ENCODE data around the gene OR7G1.
"Not testable (repeated sequence)": the region's sequence is repeated elsewhere in the genome, so short reads cannot be mapped to it uniquely, and the experiment has no call there.

The OR7G1 gene

DNA sequence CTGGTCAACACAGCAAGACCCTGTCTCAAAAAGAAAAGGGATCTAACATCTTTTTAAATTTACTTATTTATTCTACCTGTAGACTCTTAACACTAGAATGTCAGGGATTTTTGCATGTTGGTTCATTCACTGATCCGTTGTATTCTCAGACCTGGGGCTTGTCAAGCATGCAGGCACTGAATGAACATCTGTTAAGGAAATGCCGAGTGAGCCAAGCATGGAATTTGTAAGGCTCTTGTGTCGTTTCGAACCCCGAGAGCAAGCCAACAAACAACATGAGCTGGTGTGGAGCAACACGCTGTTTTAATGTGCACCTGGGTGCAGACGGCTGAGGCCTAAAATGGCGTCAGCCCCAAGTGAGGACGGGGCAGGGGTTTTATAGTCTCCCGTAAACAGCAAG is 38.7 kb downstream of the OR7G1 start:
- DNase-seq, result no peak

DNA sequence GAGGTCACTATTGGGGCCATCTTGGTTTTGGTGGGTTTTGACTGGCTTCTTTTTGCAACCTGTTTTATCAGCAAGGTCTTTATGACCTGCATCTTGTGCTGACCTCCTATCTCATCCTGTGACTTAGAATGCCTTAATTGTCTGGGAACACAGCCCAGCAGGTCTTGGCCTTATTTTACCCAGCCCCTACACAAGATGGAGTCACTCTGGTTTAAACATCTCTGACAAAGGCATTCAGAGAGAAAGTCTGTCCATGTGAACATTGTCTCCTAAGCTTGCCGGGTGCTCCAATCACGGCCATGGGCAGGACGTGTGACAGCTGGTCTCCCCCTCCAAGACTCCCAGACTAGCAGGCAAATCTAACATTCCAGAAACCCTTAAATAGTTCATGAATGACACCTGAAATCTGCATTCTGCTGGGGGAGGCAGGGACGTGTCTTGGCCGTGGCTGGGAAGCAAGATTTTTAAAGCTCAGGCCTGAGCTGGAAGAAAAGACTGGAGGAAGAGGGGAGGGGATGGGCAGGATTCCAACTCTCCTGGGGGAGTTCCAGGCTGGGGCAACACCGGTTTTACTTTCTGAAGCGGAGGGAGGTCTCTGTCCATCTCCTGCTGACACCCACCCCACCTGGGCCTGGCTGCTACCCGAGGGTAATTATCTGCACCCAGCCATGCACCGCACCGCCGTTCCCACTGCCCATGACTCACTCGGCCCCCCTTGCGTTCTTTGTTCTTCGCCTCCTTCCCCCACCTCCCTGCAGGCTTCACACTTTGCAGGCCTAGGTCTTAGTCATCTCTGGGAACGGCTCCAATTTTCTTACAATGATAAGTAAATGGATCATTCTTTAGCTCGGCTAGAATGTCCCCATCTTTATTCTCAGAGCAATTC is 40.3 kb downstream of the OR7G1 start:
- DNase-seq, result no peak

DNA sequence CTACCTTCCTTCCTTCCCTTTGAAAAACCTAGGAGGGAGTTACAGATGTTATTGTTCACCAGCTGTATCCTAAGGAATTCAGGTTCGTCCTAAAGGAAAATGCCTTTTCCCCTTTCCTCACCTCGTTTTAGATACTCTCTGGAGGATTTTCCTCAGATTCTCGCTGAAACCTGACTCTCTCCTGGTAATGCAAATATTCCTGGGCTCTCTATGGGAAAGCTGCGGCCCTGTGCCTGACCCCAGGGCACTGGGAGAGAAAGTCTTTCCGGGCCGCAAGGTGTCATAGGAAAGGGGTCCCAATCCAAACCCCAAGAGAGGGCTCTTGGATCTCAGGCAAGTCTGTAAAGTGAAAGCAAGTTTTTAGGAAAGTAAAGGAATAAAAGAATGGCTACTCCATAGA is 41.8 kb downstream of the OR7G1 start:
- DNase-seq, result no peak

DNA sequence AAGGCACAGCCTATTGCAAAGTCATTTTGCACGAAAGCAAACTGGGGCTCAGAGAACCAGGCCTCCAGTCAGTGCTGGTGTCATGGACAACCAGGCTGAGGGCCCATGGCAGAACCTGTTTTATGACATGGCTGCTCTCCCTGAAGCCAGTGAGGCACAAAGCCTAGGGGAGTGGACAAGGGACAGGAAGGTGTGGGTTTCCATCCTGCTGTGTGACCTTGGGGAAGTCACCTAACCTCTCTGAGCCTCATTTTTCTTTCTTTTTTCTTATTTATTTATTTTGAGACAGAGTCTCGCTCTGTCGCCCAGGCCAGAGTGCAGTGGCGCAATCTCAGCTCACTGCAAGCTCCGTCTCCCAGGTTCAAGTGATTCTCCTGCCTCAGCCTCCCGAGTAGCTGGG is 43.8 kb downstream of the OR7G1 start:
- not testable (repeated sequence) for DNase-seq

DNA sequence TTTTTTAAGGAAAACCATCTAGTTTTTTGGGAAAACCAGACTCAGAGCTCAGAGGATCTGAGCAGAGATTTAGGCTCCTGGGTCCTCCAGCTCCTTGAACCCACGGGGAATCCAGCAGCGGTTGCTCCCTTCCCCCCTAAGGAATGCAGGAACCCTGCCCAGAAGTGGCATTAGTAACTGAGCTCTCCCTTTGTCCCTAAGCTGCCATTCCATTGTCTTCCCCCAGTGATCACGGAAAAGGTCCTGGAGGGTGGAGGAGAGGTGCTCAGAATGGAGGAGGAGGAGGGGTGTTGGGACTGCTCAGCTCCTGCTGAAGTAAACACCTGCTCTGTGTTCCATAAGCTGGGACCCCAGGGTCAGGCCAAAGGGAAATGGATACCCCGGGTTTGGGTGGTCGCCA is 45.5 kb downstream of the OR7G1 start:
- DNase-seq, result no peak

DNA sequence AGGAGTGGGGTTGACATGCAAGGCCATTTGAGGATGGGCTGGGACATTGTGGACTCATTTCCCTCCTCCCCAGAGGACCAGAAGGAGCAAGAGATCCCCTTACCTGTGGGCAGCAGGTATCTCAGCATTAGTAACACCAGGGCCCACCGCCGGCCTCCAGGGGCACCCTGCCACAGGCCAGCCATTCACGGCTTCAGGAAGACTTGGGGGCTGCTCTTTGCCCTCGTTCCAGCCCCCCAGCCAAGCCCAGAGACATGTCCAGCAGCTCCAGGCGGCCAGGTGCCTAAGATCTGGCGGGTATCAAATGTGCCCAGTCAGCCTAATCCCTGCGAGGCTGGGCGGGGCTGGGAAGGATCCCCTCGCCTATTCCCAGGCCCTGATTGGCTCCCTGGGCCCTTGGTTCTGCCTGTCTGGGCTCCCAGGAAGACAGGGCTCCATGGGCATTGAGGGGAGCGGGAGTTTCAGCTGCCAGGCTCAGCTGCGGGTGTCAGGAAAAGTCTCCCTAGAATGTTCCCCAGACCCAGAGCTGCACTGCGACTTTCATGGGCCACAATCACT is 50.0 kb downstream of the OR7G1 start:
- DNase-seq, result no peak

Measured in activated CD4-positive, alpha-beta T cell treated with anti-CD3 and anti-CD28 coated beads for 1 hour (primary cell).